Naive thymus-derived CD4-positive, alpha-beta T cell (primary cell): Measurements from ENCODE around the gene HLA-DOB. TPM values are rescaled to one million over a fixed set of nuclear protein-coding genes. Genes with fewer than 3 reads are reported as not detected.

ENCODE experiments used
- ATAC-seq: fragments of 150-1000 bp; cut with Tn5 transposase; 2 replicates; pipeline ENCODE4 v1.10.0; 2021; ENCODE audit warnings: mild to moderate bottlenecking, moderate library complexity
- CTCF ChIA-PET: fragments of 350-600 bp; sonication (Branson Sonifier 250); formaldehyde crosslinking; loops from one replicate; lab custom pipeline; 2021; ENCODE audit warnings: antibody characterized with exemption; lab: Charles Lee
- POLR2A ChIA-PET: fragments of 350-600 bp; sonication (Branson Sonifier 250); formaldehyde crosslinking; loops from one replicate; lab custom pipeline; 2021; ENCODE audit warnings: antibody characterized with exemption, inconsistent platforms; lab: Charles Lee
- DNase-seq, 9 donors: peaks; one replicate each; pipeline versions ENCODE4 v3.0.0 to v3.0.0-alpha.2; 2020 to 2022; ENCODE audit warnings: mixed read lengths in 1 of 9
- H3K27ac ChIP-seq: one replicate; pipeline ENCODE4 v1.7.0; 2013; ENCODE audit warnings: mild to moderate bottlenecking, low read depth, low read length, moderate library complexity
- H3K27me3 ChIP-seq, 2 donors: one replicate each; pipeline ENCODE4 v1.7.0; 2013; ENCODE audit warnings: low read length in 2 of 2, mild to moderate bottlenecking in 2 of 2, moderate library complexity in 2 of 2; ENCODE audit not compliant: control insufficient read depth in 2 of 2, insufficient read depth in 2 of 2
- H3K36me3 ChIP-seq, 3 experiments: 1 replicate in 2 of 3; 2 replicates in 1 of 3; pipeline ENCODE4 v1.7.0; 2013; ENCODE audit warnings: low read length in 3 of 3, mild to moderate bottlenecking in 3 of 3, moderate library complexity in 1 of 3; ENCODE audit not compliant: insufficient read depth in 3 of 3, control insufficient read depth in 2 of 3
- H3K4me1 ChIP-seq, 2 donors: one replicate each; pipeline ENCODE4 v1.7.0; 2013; ENCODE audit warnings: low read length in 2 of 2, mild to moderate bottlenecking in 2 of 2, moderate library complexity in 1 of 2; ENCODE audit not compliant: control insufficient read depth in 2 of 2, insufficient read depth in 2 of 2
- H3K4me3 ChIP-seq: 2 replicates; pipeline ENCODE4 v1.7.0; 2013; ENCODE audit warnings: mild to moderate bottlenecking, low read length
- H3K9me3 ChIP-seq, 3 experiments: 1 replicate in 2 of 3; 2 replicates in 1 of 3; pipeline ENCODE4 v1.7.0; 2013; ENCODE audit warnings: low read length in 3 of 3; ENCODE audit not compliant: control insufficient read depth in 2 of 3
- H3K27ac Mint-ChIP-seq, 9 donors: one replicate each; pipeline ENCODE4 v1.8.0; 2020 to 2022; ENCODE audit warnings: mixed read lengths in 9 of 9, mild to moderate bottlenecking in 8 of 9, moderate library complexity in 5 of 9, inconsistent platforms in 2 of 9
- H3K27me3 Mint-ChIP-seq, 5 donors: one replicate each; pipeline ENCODE4 v1.8.0; 2021 to 2022; ENCODE audit warnings: mixed read lengths in 5 of 5, mild to moderate bottlenecking in 1 of 5
- H3K36me3 Mint-ChIP-seq, 5 donors: one replicate each; pipeline ENCODE4 v1.8.0; 2020 to 2022; ENCODE audit warnings: mixed read lengths in 5 of 5, mild to moderate bottlenecking in 3 of 5, inconsistent platforms in 1 of 5
- H3K4me1 Mint-ChIP-seq, 7 donors: one replicate each; pipeline ENCODE4 v1.8.0; 2020 to 2022; ENCODE audit warnings: mixed read lengths in 7 of 7, mild to moderate bottlenecking in 3 of 7, inconsistent platforms in 1 of 7
- H3K4me3 Mint-ChIP-seq, 10 donors: one replicate each; pipeline ENCODE4 v1.8.0; 2020 to 2022; ENCODE audit warnings: mild to moderate bottlenecking in 10 of 10, mixed read lengths in 10 of 10, moderate library complexity in 6 of 10, inconsistent platforms in 2 of 10
- H3K9me3 Mint-ChIP-seq, 11 donors: one replicate each; pipeline ENCODE4 v1.8.0; 2020 to 2022; ENCODE audit warnings: mixed read lengths in 11 of 11, mild to moderate bottlenecking in 4 of 11, inconsistent platforms in 1 of 11, moderate library complexity in 1 of 11
- intact Hi-C, 2 donors: fragments of 100-400 bp; cut with micrococcal nuclease; formaldehyde crosslinking; loops; one replicate each; pipeline ENCODE4 v1.15.1; 2023
- polyA plus RNA-seq, 2 donors: library from polyadenylated mRNA; unstranded; fragments of 300-500 nt; fragmentation: Illumina TruSeq; gene quantifications; one replicate each; pipeline ENCODE4 v1.2.3, GENCODE V29; 2021
- total RNA-seq, 6 experiments: library from RNA in 5 of 6; stranded (reverse) in 5 of 6; gene quantifications; 1 replicate in 5 of 6; 2 replicates in 1 of 6; pipeline ENCODE4 v1.2.3 and lab custom pipeline; 2021 to 2026

HLA-DOB gene
- total RNA-seq = 1 to 10 TPM; 1.7 to 7.7 (median 4.9) TPM
- under 1 TPM; 0.48 to 0.57 TPM for polyA plus RNA-seq
- total RNA-seq (lab: John Stamatoyannopoulos, UW) = 1.3 reads per million, percentile 2 among the genes with 10 or more reads in this experiment

DNA sequence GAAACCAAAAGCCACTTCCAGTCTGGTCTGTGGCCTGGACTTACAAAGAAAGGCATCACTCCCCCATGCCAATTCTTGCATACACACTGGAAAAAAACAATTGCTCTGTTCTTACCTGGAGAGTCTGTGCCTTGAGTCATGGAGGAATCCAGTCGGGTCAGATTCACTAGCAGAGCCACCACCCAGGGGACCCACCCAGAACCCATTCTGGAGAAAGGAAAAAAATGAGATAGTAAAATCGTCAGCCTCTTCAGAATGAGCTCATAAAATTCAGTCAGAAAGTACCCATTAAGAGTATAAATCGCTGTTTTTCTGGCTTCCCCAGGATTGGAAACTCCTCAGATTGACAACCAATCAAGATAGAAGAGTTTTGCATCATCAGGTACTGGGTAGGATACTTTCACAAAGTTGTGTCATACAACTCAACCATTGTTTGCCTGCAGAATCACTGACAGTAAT, at the start of gene HLA-DOB:
TSS of gene HLA-DOB (minus strand) at position 257 of the 459 bp plus-strand sequence. CDS start at position 206, 51 bp downstream.
- peak in 3 of 9 donors; percentile 9 to 33 (median 33) for DNase-seq
- H3K27me3 Mint-ChIP-seq = no peaks in the 10 kb centered on the region
- no peaks in the 10 kb centered on the region for H3K9me3 ChIP-seq
- peak; percentile 74 for ATAC-seq
- H3K27ac ChIP-seq = no peak within 1 kb of the TSS
- peak within 1 kb of the TSS in 1 of 9 donors; percentile 30 for H3K27ac Mint-ChIP-seq
- intact Hi-C loops = no loop called here
- no peaks in the 10 kb centered on the region for H3K9me3 Mint-ChIP-seq
- H3K36me3 ChIP-seq = no peaks in the 10 kb centered on the region
- POLR2A ChIA-PET = interaction anchor here (0.8 kb wide), 1 partner anchor 52 kb away, joined by 3 read pairs; no protein-coding TSS in a partner anchor
- peaks cover 0 to 12% (median 5%) of the 10 kb centered on the region in 7 donors for H3K4me1 Mint-ChIP-seq
- H3K4me3 Mint-ChIP-seq = no peak within 1 kb of the TSS
- H3K4me1 ChIP-seq = no peaks in the 10 kb centered on the region
- no peak within 1 kb of the TSS for H3K4me3 ChIP-seq
- CTCF ChIA-PET = no interaction called here
- H3K36me3 Mint-ChIP-seq = peaks cover 0 to 27% (median 6%) of the 10 kb centered on the region in 5 donors
- no peaks in the 10 kb centered on the region for H3K27me3 ChIP-seq

GRCh38 chr6:32865724-32866443, 49.1 kb upstream of the HLA-DOB start:
- POLR2A ChIA-PET = interaction anchor here (1.2 to 7.5 kb wide), 4 partner anchors 11 to 27 kb away, joined by 3 to 99 read pairs (median 76); partner anchors contain the start of genes PSMB8, PSMB9, TAP1 and TAP2
- intact Hi-C loops = loop anchor here in 1 of 2 donors (5.0 kb wide), 1 partner anchor 454 kb away; no protein-coding TSS in a partner anchor
- H3K4me3 ChIP-seq = no peak overlapping the region
- no peak for ATAC-seq
- H3K4me1 ChIP-seq = peaks cover 4 to 20% of the 10 kb centered on the region in 2 donors
- Mint-ChIP-seq H3K27ac (peak overlapping the region; percentile 67 to 94 (median 78)), H3K4me3 (peak overlapping the region in 3 of 10 donors; percentile 20 to 45 (median 26)), H3K9me3 (peaks cover 0 to 2% (median 0%) of the 10 kb centered on the region in 11 donors), H3K27me3 (no peaks in the 10 kb centered on the region), H3K4me1 (peaks cover 21 to 40% (median 36%) of the 10 kb centered on the region in 7 donors), H3K36me3 (peaks cover 2 to 21% (median 2%) of the 10 kb centered on the region in 5 donors)
- no peaks in the 10 kb centered on the region for H3K9me3 ChIP-seq
- DNase-seq = no peak
- H3K36me3 ChIP-seq = peaks cover 0 to 5% (median 0%) of the 10 kb centered on the region in 3 experiments
- H3K27ac ChIP-seq = peak overlapping the region; percentile 64
- CTCF ChIA-PET = interaction anchor here (10.1 kb wide), 1 partner anchor 26 kb away, joined by 177 read pairs; the partner anchor contains the start of gene TAP2
- H3K27me3 ChIP-seq = no peaks in the 10 kb centered on the region

DNA sequence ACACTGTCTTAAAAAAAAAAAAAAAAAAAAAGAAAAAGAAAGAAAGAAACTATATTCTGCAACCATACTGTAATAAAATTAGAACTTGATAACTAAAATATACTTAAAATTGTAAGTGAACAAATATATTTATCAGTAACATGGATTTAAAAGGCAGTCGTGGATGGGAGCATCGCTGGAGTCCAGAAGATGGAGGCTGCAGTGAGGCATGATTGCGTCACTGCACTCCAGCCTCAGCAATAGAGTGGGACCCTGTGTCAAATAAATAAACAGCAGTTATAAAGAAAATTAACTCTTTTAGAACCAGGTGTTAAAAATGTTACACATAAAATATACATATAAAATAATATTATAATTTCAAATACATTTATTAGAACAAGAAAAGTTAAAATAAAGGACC, 45.9 kb upstream of the HLA-DOB start:
- no peaks in the 10 kb centered on the region for H3K9me3 Mint-ChIP-seq
- peaks cover 5 to 14% of the 10 kb centered on the region in 2 donors for H3K4me1 ChIP-seq
- peaks cover 11 to 36% (median 24%) of the 10 kb centered on the region in 3 experiments for H3K36me3 ChIP-seq
- ChIA-PET POLR2A (interaction anchor here (0.6 to 7.5 kb wide), 5 partner anchors 12 to 106 kb away, joined by 3 to 99 read pairs (median 3); partner anchors contain the start of genes PSMB8 and TAP2), CTCF (interaction anchor here (1.8 to 10.1 kb wide), 2 partner anchors 8 to 23 kb away, joined by 5 to 177 read pairs; partner anchors contain the start of gene TAP2)
- no peaks in the 10 kb centered on the region for H3K27me3 Mint-ChIP-seq
- peaks cover 29 to 57% (median 52%) of the 10 kb centered on the region in 7 donors for H3K4me1 Mint-ChIP-seq
- intact Hi-C loops = no loop called here
- H3K4me3 Mint-ChIP-seq = no peak overlapping the region
- DNase-seq (no peak), ATAC-seq (no peak)
- H3K27ac ChIP-seq = no peak overlapping the region
- H3K27ac Mint-ChIP-seq = peak overlapping the region in 1 of 9 donors; percentile 13
- H3K36me3 Mint-ChIP-seq = peaks cover 9 to 36% (median 21%) of the 10 kb centered on the region in 5 donors
- no peaks in the 10 kb centered on the region for H3K9me3 ChIP-seq
- no peaks in the 10 kb centered on the region for H3K27me3 ChIP-seq
- H3K4me3 ChIP-seq = no peak overlapping the region

DNA sequence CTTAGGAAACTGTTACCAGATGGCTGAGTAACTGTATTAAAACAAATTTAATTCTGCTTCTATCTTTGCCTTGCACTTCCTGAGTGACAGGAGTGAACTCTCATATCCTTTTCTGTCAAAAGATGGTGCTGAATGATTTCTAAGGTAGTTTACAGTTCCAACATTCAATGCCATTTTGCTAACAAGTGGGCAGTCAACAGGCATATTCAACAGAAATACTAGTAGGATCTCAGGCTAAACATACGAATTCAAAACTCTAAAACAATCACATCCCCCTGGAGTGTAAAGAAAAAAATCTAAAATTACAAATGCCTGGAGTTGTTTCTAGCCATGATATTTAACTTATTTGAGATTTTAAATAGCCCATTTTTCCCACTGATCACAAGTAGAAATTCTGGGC, 43.9 kb upstream of the HLA-DOB start:
- Mint-ChIP-seq H3K27ac (peak overlapping the region; percentile 0 to 79 (median 30)), H3K4me3 (no peak overlapping the region), H3K9me3 (no peaks in the 10 kb centered on the region), H3K4me1 (peaks cover 26 to 54% (median 50%) of the 10 kb centered on the region in 7 donors), H3K36me3 (peaks cover 16 to 52% (median 36%) of the 10 kb centered on the region in 5 donors), H3K27me3 (no peaks in the 10 kb centered on the region)
- CTCF ChIA-PET = no interaction called here
- Histone ChIP-seq H3K27ac (peak overlapping the region; percentile 11), H3K4me3 (no peak overlapping the region), H3K4me1 (peaks cover 7 to 21% of the 10 kb centered on the region in 2 donors), H3K27me3 (no peaks in the 10 kb centered on the region), H3K9me3 (no peaks in the 10 kb centered on the region), H3K36me3 (peaks cover 23 to 47% (median 33%) of the 10 kb centered on the region in 3 experiments)
- POLR2A ChIA-PET = interaction anchor here (9.5 kb wide), 1 partner anchor 19 kb away, joined by 662 read pairs; the partner anchor contains the start of genes PSMB8 and TAP2
- intact Hi-C loops = no loop called here
- DNase-seq (no peak), ATAC-seq (no peak)

DNA sequence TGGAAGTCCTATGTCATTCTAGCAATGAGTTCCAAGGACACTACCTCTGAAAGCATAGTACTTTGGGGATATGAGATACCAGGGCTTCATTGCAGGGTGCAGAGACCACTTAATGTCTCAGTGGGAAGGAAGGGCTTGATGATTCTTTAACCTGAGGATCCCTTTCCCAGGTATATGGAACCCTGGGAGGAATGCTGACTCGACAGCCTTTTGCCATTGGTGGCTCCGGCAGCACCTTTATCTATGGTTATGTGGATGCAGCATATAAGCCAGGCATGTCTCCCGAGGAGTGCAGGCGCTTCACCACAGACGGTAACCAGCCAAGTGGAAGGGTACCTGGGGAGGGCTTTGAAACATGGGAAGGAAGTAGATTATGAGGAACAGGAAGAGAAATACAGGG, 41.4 kb upstream of the HLA-DOB start:
- ChIA-PET CTCF (interaction anchor here (0.6 to 7.5 kb wide), 3 partner anchors 10 to 35 kb away, joined by 5 to 241 read pairs (median 16); partner anchors contain the start of genes PSMB8 and TAP2), POLR2A (interaction anchor here (1.4 to 9.5 kb wide), 4 partner anchors 10 to 114 kb away, joined by 4 to 662 read pairs (median 59); partner anchors contain the start of genes PSMB8 and TAP2)
- Mint-ChIP-seq H3K27me3 (no peaks in the 10 kb centered on the region), H3K9me3 (peaks cover 0 to 2% (median 0%) of the 10 kb centered on the region in 11 donors), H3K4me3 (peak overlapping the region in 5 of 10 donors; percentile 18 to 53 (median 27)), H3K36me3 (peaks cover 16 to 58% (median 40%) of the 10 kb centered on the region in 5 donors), H3K27ac (peak overlapping the region in 7 of 9 donors; percentile 50 to 88 (median 82)), H3K4me1 (peaks cover 33 to 59% (median 53%) of the 10 kb centered on the region in 7 donors)
- H3K4me3 ChIP-seq = no peak overlapping the region
- H3K27me3 ChIP-seq = no peaks in the 10 kb centered on the region
- H3K9me3 ChIP-seq = no peaks in the 10 kb centered on the region
- intact Hi-C loops = loop anchor here (10.0 kb wide), 2 partner anchors 557 to 1023 kb away; partner anchors contain the start of genes CUTA (in 1 of the 2) and PHF1 (in 1 of the 2)
- DNase-seq (no peak), ATAC-seq (no peak)
- H3K27ac ChIP-seq = peak overlapping the region; percentile 27
- peaks cover 23 to 59% (median 33%) of the 10 kb centered on the region in 3 experiments for H3K36me3 ChIP-seq
- H3K4me1 ChIP-seq = peaks cover 15 to 28% of the 10 kb centered on the region in 2 donors
